Neural progenitor cell (in vitro differentiated cells): ENCODE measurements around the gene FBXL22.

Experiments
- CTCF ChIP-seq: fragments of 200-600 bp; sonication (generic); IDR thresholded peaks from 2 replicates; pipeline ENCODE4 v1.5.1; 2017; ENCODE audit warnings: antibody characterized with exemption, mild to moderate bottlenecking
- EZH2 ChIP-seq: fragments of 200-600 bp; sonication (generic); IDR thresholded peaks from 2 replicates; pipeline ENCODE4 v1.6.1; 2017; ENCODE audit warnings: antibody characterized with exemption, mild to moderate bottlenecking, moderate library complexity

- TF ChIP-seq CTCF (no peak), EZH2 (no peak)
These were observed 33.1 kb upstream of the FBXL22 start for GRCh38 chr15:63564093-63564492.
